NCI-H1417 treated with DMSO at 0.1 percent for 48 hours (cell line): ENCODE results near the gene PEX1.
"Not testable (repeated sequence)": the region's sequence is repeated elsewhere in the genome, so short reads cannot be mapped to it uniquely, and the experiment has no call there.

Experiments
- DNase-seq: peaks from one replicate; lab custom pipeline; 2025; lab: John Stamatoyannopoulos, UW

The PEX1 gene

DNA sequence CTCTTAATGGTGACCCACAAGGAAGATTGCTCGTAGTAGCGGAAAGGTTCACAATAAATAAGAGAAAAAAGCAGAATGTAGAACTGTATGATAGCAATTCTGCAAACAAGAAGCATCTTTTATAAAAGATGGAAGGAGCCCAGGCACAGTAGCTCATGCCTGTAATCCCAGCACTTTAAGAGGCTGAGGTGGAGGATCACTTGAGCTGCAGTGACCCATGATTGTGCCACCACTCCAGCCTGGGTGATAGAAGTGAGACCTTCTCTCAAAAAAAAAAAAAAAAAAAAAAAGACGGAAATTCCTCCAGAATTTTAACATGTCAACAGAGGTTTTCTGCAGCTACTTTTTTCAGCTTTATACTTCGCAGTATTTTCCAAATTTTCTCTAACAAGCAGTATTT, 67.8 kb downstream of the PEX1 start:
- no peak for DNase-seq

- DNase-seq, result no peak
Measured at GRCh38 chr7:92460109-92460508, 68.2 kb downstream of the PEX1 start.

- DNase-seq, result no peak
Measured at GRCh38 chr7:92456236-92456635, 72.1 kb downstream of the PEX1 start.

DNA sequence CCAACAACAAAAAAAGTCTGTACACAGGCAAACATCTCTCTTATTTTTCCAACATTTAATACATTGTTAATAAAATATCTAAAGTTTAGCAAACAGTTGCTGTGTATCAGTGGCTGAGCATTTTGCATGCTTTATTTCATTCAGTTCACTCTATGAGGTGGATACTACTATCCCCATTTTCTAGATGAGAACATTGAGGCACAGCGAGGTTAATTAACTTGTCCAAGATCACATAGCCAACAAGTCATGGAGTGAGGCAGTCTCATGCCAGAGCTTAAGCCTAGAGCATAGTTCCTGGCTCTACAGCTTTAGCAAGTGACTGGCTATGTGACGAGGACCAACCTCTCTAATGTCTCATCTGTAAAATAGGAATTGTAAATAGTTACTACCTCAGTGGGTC, 76.7 kb downstream of the PEX1 start:
- no peak for DNase-seq

DNA sequence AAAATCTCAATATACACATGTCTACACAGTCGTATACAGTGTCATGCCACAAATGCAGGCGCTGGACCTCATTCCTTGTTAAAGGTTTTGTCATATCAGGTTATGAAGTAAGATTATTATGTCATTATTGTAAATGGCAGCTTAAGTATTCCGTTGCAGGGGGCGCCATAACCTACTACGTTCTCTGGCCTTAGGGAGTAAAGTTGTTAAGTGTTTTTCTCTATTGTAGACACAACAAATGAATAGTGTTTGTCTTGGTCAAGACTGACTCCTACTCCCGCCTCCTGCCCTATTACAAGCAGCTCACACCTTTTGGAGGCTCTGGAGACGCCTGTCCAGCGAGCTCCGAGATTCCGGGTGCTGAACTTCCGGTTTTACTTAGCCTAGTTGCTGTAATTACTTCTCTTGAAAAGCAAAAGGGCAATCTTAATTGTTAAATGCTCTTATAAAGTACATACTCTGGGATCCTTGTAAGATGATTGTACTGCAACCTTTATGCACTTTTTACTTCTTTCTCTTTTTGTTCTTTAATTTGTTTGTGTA, 80.0 kb downstream of the PEX1 start:
- DNase-seq, result no peak

- peak; percentile 66 for DNase-seq
Measured at GRCh38 chr7:92447345-92448204, 80.7 kb downstream of the PEX1 start, which contains the start of gene GATAD1. GATAD1 (plus strand) TSS chr7:92447482; CDS start chr7:92447730, 248 bp downstream.

DNA sequence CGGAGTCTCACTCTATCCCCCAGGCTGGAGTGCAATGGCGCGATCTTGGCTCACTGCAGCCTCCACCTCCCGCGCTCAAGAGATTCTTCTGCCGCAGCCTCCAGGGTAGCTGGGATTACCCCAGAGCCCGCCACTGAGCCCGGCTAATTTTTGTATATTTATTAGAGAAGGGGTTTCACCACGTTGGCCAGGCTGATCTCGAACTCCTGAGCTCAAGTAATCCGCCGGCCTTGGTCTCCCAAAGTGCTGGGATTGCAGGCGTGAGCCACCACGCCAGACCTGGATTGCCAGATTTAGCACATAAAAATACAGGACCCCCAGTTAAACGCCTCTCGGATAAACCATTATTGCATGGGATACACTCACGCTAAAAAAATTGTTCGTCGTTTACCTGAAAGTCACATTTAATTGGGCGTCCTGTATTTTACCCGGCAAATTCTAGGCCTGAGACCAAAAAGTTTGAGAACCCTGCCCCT, 81.4 kb downstream of the PEX1 start:
- no peak for DNase-seq

DNA sequence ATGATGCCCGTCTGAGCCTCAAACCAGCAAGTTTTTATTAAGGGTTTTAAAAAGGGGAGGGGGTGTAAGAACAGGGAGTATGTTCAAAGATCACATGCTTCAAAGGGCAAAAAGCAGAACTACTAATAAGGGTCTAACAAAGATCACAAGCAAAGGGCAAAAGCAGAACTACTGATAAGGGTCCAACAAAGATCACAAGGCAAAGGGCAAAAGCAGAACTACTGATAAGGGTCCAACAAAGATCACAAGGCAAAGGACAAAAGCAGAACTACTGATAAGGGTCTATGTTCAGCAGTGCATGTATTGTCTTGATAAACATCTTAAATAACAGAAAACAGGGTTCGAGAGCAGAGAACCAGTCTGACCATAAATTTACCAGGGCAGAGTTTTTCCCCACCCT, 85.6 kb downstream of the PEX1 start:
- DNase-seq, result not testable (repeated sequence)

GRCh38 chr7:92437956-92438491, 90.3 kb downstream of the PEX1 start:
- no peak for DNase-seq
